Metanephros (tissue), 1 donor: ENCODE data around the gene APOA1. TPM values are rescaled to one million over a fixed set of nuclear protein-coding genes. Genes with fewer than 3 reads are reported as not detected.

Source experiments
- total RNA-seq: library from RNA; depleted of rRNA; stranded (reverse); fragments of >200 nt; gene quantifications from one replicate; pipeline ENCODE4 v1.2.3, GENCODE V29; 2014

APOA1 gene
- 29.8 TPM for total RNA-seq

DNA sequence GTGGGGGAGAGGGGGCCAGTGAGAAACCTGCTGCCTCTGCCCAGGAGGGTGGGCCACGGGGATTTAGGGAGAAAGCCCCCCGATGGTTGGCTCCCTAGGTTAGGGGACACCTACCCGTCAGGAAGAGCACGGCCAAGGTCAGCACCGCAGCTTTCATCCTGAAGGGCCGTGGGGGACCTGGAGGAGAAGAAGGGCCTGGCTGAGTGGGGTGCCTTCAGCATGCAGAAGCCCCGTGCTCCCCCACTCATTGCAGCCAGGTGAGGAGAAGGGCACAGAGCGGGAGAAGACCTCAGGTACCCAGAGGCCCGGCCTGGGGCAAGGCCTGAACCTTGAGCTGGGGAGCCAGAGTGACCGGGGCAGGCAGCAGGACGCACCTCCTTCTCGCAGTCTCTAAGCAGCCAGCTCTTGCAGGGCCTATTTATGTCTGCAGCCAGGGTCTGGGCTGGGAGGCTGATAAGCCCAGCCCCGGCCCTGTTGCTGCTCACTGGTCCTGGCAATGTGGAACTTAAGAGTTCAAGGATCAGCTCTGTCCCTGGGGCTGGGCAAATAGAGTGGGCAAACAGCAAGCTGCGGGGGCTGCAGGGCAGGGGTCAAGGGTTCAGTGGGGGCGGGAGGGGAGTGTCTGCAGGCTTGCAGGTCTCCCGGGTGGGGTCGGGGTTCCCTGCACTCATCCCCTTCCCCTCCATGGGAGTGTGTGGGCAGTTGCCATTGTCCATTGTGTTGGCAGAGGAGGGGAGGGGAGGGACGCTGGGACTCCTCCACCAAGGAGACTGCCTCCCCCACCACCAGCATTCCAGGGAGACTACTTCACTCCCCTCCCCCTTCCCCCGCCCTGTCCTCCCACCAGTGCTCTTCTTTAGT lies at the start of gene APOA1:
TSS of gene APOA1 (minus strand) at position 392 of the 861 bp plus-strand sequence. CDS start at position 157, 235 bp downstream.

DNA sequence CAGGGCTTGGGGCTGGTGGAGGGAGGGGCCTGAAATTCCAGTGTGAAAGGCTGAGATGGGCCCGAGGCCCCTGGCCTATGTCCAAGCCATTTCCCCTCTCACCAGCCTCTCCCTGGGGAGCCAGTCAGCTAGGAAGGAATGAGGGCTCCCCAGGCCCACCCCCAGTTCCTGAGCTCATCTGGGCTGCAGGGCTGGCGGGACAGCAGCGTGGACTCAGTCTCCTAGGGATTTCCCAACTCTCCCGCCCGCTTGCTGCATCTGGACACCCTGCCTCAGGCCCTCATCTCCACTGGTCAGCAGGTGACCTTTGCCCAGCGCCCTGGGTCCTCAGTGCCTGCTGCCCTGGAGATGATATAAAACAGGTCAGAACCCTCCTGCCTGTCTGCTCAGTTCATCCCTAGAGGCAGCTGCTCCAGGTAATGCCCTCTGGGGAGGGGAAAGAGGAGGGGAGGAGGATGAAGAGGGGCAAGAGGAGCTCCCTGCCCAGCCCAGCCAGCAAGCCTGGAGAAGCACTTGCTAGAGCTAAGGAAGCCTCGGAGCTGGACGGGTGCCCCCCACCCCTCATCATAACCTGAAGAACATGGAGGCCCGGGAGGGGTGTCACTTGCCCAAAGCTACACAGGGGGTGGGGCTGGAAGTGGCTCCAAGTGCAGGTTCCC lies 7.8 kb downstream of the APOA1 start, which contains the start of gene APOC3:
TSS of gene APOC3 (plus strand) at position 383 of the 659 bp plus-strand sequence. CDS start 676 bp downstream, outside the sequence.

DNA sequence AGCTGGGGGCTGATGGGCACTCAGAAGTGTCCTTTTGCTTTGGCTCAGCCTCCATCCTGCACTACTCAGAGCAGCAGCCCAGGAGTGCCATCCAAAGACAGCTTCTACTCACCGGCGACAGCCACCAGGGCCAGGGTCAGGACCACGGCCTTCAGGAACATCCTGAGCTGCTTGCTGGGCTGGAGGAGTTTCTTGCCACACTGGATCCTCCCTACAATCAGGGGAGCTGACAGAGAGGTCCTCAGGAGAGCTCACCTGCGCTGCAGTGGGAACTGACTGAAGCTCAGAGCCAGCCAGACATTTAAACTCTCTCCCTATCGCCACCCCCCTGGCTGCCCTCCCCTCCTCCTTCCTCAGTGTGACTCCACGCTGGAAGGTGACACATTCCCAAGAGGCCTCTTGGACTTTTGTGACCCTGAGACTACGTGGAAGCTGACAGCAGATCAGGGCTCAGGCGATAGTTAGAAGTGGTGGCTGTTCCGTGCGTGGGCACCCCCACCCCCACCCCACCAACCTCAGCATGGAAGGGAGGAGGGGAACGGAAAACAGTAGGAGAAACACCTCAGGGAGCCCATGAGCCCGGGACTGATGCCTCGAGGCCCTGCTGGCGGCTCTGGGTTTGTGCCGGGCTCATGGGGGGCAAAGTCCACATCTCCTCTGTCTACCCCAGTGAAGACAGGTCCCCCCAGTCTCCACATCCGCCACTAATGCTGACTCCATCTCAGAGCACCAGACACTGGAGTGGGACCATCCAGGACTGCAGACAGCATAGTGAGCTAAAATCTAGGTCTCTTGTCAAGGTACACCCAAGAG lies 14.2 kb downstream of the APOA1 start, which contains the start of gene APOA4:
TSS of gene APOA4 (minus strand) at position 274 of the 813 bp plus-strand sequence. CDS start at position 161, 113 bp downstream.

DNA sequence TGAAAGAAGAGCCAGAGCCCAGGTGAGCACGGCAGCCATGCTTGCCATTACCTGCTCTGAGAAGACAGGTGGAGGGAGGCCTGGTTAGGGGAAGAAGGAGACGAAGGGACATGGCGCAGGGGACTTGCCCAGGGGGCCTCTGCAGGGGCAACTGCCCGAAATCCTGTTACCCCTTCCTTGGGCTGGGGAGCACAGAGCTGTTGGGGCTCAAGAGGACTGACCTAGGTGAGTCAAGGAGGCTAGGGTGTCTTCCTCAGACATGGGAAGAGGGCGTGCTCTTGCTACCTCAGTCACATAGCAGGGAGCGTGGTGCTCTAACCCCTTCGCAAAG lies 45.6 kb downstream of the APOA1 start, which contains the start of gene APOA5:
TSS of gene APOA5 (minus strand) at position 67 of the 331 bp plus-strand sequence. CDS start at position 48, 19 bp downstream.

DNA sequence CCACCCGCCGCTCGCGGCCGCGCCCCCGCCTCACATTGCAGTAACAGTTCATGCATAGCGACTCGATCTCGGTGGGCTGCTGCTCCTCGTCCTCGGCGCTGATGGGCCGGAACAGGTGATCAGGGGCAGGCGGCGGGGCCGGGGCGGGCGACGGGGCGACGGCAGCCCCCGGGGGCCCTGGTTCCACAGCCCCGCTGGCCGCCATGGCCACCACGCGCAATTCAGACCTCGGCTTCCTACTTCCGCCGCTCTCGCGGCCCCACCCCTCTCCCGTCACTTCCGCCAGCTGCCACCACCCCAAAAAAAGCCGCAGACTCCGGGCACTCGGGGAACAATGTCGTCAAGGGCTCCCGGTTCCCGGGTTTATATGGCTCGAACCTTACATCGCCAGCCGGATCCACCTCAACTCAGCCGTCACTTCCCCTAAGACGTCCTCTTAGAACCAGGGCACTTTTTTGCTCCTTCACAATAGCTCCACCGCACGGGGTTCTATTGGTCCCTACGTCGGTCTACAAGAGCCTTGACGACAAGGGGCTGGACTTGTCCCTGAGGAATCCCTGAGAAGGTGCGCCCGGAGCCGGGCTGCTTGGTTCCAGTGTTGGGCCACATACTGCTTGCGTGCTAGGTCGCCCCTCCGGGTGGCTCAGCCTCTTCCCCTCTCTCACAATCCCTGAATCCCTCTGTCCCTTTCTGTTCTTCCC lies 49.5 kb downstream of the APOA1 start, which contains the start of gene ZPR1:
TSS of gene ZPR1 (minus strand) at position 238 of the 701 bp plus-strand sequence. CDS start at position 205, 33 bp downstream.

Other genes starting within 250 kb of the APOA1 start
- 17.6 TPM for gene BUD13, start 64.6 kb downstream of the APOA1 start, total RNA-seq
- gene ZPR1, start 49.6 kb downstream of the APOA1 start, total RNA-seq: 18.5 TPM
- not detected for gene APOA5, start 45.7 kb downstream of the APOA1 start, total RNA-seq
- gene APOA4, start 14.3 kb downstream of the APOA1 start, total RNA-seq: 0.35 TPM
- 1.2 TPM for gene APOC3, start 7.7 kb downstream of the APOA1 start, total RNA-seq